H9 (cell line): Measurements from ENCODE around the gene SLC9A9. TPM values are rescaled to one million over a fixed set of nuclear protein-coding genes. Genes with fewer than 3 reads are reported as not detected.

ENCODE experiments used
- DNase-seq: peaks from one replicate; pipeline ENCODE4 v3.0.0-alpha.2; 2017
- H2AFZ ChIP-seq: one replicate; pipeline ENCODE4 v1.6.1; 2013; ENCODE audit warnings: mild to moderate bottlenecking, low read length, control low read depth, moderate library complexity
- H2AK5ac ChIP-seq: 2 replicates; pipeline ENCODE4 v1.6.1; 2013; ENCODE audit warnings: low read length, control low read depth, mixed read lengths; ENCODE audit not compliant: insufficient read length
- H2BK120ac ChIP-seq: one replicate; pipeline ENCODE4 v1.6.1; 2013; ENCODE audit warnings: low read depth, mild to moderate bottlenecking, low read length, control low read depth, inconsistent platforms; ENCODE audit not compliant: poor library complexity, severe bottlenecking
- H2BK12ac ChIP-seq: 2 replicates; pipeline ENCODE4 v1.6.1; 2013; ENCODE audit warnings: low read length, control low read depth, mixed read lengths, low read depth; ENCODE audit not compliant: insufficient read length
- H2BK15ac ChIP-seq: 2 replicates; pipeline ENCODE4 v1.6.1; 2013; ENCODE audit warnings: low read depth, low read length, control low read depth
- H2BK20ac ChIP-seq: one replicate; pipeline ENCODE4 v1.6.1; 2013; ENCODE audit warnings: low read depth, mild to moderate bottlenecking, low read length, control low read depth, inconsistent platforms; ENCODE audit not compliant: poor library complexity, severe bottlenecking
- H2BK5ac ChIP-seq: 2 replicates; pipeline ENCODE4 v1.6.1; 2013; ENCODE audit warnings: low read length, control low read depth, mixed read lengths; ENCODE audit not compliant: insufficient read length
- H3K14ac ChIP-seq: 2 replicates; pipeline ENCODE4 v1.6.1; 2013; ENCODE audit warnings: low read length, control low read depth; ENCODE audit not compliant: insufficient read depth
- H3K18ac ChIP-seq: 2 replicates; pipeline ENCODE4 v1.6.1; 2013; ENCODE audit warnings: low read depth, mild to moderate bottlenecking, mixed read lengths, low read length, control low read depth; ENCODE audit not compliant: insufficient read length
- H3K23ac ChIP-seq: 2 replicates; pipeline ENCODE4 v1.6.1; 2013; ENCODE audit warnings: low read length, control low read depth, mixed read lengths, low read depth; ENCODE audit not compliant: insufficient read length
- H3K23me2 ChIP-seq: 2 replicates; pipeline ENCODE4 v1.6.1; 2013; ENCODE audit warnings: low read depth, mild to moderate bottlenecking, mixed read lengths, low read length, control low read depth; ENCODE audit not compliant: insufficient read length, poor library complexity, severe bottlenecking
- H3K27ac ChIP-seq: 2 replicates; pipeline ENCODE4 v1.5.1; 2013; ENCODE audit warnings: low read length, control low read depth, mixed read lengths, low read depth; ENCODE audit not compliant: insufficient read length
- H3K27me3 ChIP-seq: 2 replicates; pipeline ENCODE4 v1.6.1; 2013; ENCODE audit warnings: low read length, control low read depth, inconsistent platforms; ENCODE audit not compliant: insufficient read depth
- H3K4ac ChIP-seq: 2 replicates; pipeline ENCODE4 v1.6.1; 2013; ENCODE audit warnings: low read depth, mild to moderate bottlenecking, control low read depth, inconsistent platforms, low read length, moderate library complexity
- H3K4me1 ChIP-seq: 2 replicates; pipeline ENCODE4 v1.6.1; 2013; ENCODE audit warnings: low read length, control low read depth, inconsistent platforms; ENCODE audit not compliant: insufficient read depth
- H3K4me2 ChIP-seq: 2 replicates; pipeline ENCODE4 v1.6.1; 2013; ENCODE audit warnings: low read length, control low read depth, mixed read lengths; ENCODE audit not compliant: insufficient read length, insufficient read depth
- H3K56ac ChIP-seq: 2 replicates; pipeline ENCODE4 v1.6.1; 2013; ENCODE audit warnings: low read depth, mild to moderate bottlenecking, mixed read lengths, low read length, control low read depth; ENCODE audit not compliant: insufficient read length
- H3K79me1 ChIP-seq: 2 replicates; pipeline ENCODE4 v1.6.1; 2013; ENCODE audit warnings: low read depth, mild to moderate bottlenecking, moderate library complexity, low read length, control low read depth, inconsistent platforms; ENCODE audit not compliant: insufficient read depth, poor library complexity, severe bottlenecking
- H3K79me2 ChIP-seq: 2 replicates; pipeline ENCODE4 v1.6.1; 2013; ENCODE audit warnings: low read length, control low read depth, inconsistent platforms; ENCODE audit not compliant: insufficient read depth
- H3K9ac ChIP-seq: 2 replicates; pipeline ENCODE4 v1.6.1; 2013; ENCODE audit warnings: low read length, control low read depth, mixed read lengths; ENCODE audit not compliant: insufficient read length; ENCODE audit errors: extremely low read depth
- H3K9me3 ChIP-seq: one replicate; pipeline ENCODE4 v1.6.1; 2013; ENCODE audit warnings: low read depth, low read length, inconsistent platforms; ENCODE audit not compliant: control insufficient read depth
- H3T11ph ChIP-seq: one replicate; pipeline ENCODE4 v1.6.1; 2013; ENCODE audit warnings: mild to moderate bottlenecking, low read length, control low read depth, inconsistent platforms
- H4K20me1 ChIP-seq: one replicate; pipeline ENCODE4 v1.6.1; 2013; ENCODE audit not compliant: control insufficient read depth, insufficient read length, insufficient read depth
- H4K5ac ChIP-seq: 2 replicates; pipeline ENCODE4 v1.6.1; 2013; ENCODE audit warnings: low read depth, mild to moderate bottlenecking, mixed read lengths, low read length, control low read depth; ENCODE audit not compliant: insufficient read length
- H4K8ac ChIP-seq: replicated peaks from 2 replicates; pipeline ENCODE4 v1.6.1; 2013; ENCODE audit warnings: low read length, control low read depth, mixed read lengths, low read depth; ENCODE audit not compliant: insufficient read length
- H4K91ac ChIP-seq: 2 replicates; pipeline ENCODE4 v1.6.1; 2013; ENCODE audit warnings: low read depth, mild to moderate bottlenecking, moderate library complexity, mixed read lengths, low read length, control low read depth; ENCODE audit not compliant: insufficient read length
- H3K27ac Mint-ChIP-seq, 3 experiments: 2 replicates in 2 of 3; 3 replicates in 1 of 3; pipeline ENCODE4 v1.8.0; 2020 to 2021; ENCODE audit warnings: mixed read lengths in 3 of 3, mild to moderate bottlenecking in 1 of 3, moderate library complexity in 1 of 3
- H3K27me3 Mint-ChIP-seq: 2 replicates; pipeline ENCODE4 v1.8.0; 2021; ENCODE audit warnings: low read depth, mild to moderate bottlenecking, moderate library complexity, mixed read lengths
- H3K36me3 Mint-ChIP-seq, 3 experiments: 2 replicates in 2 of 3; 3 replicates in 1 of 3; pipeline ENCODE4 v1.8.0; 2020 to 2021; ENCODE audit warnings: low read depth in 3 of 3, mixed read lengths in 3 of 3; ENCODE audit not compliant: insufficient read depth in 1 of 3
- H3K4me1 Mint-ChIP-seq, 2 experiments: 2 replicates each; pipeline ENCODE4 v1.8.0; 2020; ENCODE audit warnings: mixed read lengths in 2 of 2
- H3K4me3 Mint-ChIP-seq, 2 experiments: 2 replicates in 1 of 2; 3 replicates in 1 of 2; pipeline ENCODE4 v1.8.0; 2020 to 2021; ENCODE audit warnings: mild to moderate bottlenecking in 2 of 2, mixed read lengths in 2 of 2, moderate library complexity in 1 of 2
- H3K9me3 Mint-ChIP-seq, 2 experiments: 2 replicates in 1 of 2; 3 replicates in 1 of 2; pipeline ENCODE4 v1.8.0; 2020; ENCODE audit warnings: mild to moderate bottlenecking in 2 of 2, mixed read lengths in 2 of 2, moderate library complexity in 1 of 2
- CTCF ChIP-seq: fragments of 200-600 bp; sonication (generic); conservative IDR thresholded peaks from 3 replicates; pipeline ENCODE4 v1.8.0; 2021; ENCODE audit warnings: antibody characterized with exemption, mild to moderate bottlenecking
- WGBS: extraction: QIAGEN DNeasy Blood & Tissue Kit; methylation state at CpG from one replicate; pipeline ENCODE4 v1.1.7; 2013; ENCODE audit warnings: missing lambda C conversion rate, low lambda C conversion rate, mixed read lengths; ENCODE audit not compliant: insufficient read length; ENCODE audit errors: extremely low coverage; 5-methylcytosine and 5-hydroxymethylcytosine counted together
- total RNA-seq: library from RNA; stranded (reverse); gene quantifications from 2 replicates; pipeline ENCODE4 v1.2.1, GENCODE V29; 2021

Gene SLC9A9
- total RNA-seq, 1 experiment from 2014 or later = 0.35 TPM

DNA sequence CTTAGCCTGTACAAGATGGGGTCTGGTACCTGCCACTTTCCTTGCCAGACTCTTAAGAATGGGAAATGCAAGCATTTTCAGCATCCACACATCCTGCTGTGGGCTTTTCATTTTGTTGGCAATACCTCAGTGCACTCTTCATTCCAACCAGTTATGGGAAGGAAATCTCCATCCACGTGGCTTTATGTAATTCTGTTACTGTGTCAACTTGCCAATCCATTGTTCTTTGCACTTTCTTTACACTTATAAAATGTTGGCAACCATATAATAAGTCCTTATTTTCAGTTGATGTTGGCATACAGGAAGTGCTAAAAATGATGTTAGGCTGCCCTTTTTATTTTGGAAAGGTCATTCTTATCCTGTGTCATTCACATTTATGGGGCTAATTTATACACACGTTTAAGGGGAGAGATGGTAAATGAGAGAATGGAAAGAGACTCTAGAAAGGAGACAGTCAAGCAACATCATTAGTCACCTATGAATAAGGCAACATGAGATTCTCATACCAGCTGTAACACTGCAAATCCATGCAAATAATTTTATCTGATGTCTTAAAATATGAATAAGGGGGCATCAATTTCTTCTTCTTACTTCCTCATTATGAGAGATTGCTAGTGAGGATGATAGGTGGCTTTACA is 490.0 kb downstream of the SLC9A9 start:
- no peak overlapping the region for H2AK5ac ChIP-seq
- H3T11ph ChIP-seq = no peak overlapping the region
- TF ChIP-seq CTCF = no peak
- no peaks in the 10 kb centered on the region for H3K23me2 ChIP-seq
- WGBS = no CpG with 5 or more reads among the region's 2 CpGs
- H3K9me3 ChIP-seq = no peaks in the 10 kb centered on the region
- H3K4me1 Mint-ChIP-seq = peaks cover under 1 to 7% of the 10 kb centered on the region in 2 experiments; a peak in 3 of 4 replicates
- no peak overlapping the region for H4K5ac ChIP-seq
- no peaks in the 10 kb centered on the region for H3K9me3 Mint-ChIP-seq
- H3K79me1 ChIP-seq = no peaks in the 10 kb centered on the region
- no peak overlapping the region for H2BK5ac ChIP-seq
- no peak overlapping the region for H4K8ac ChIP-seq
- no peak overlapping the region for H3K4me3 Mint-ChIP-seq
- no peaks in the 10 kb centered on the region for H3K79me2 ChIP-seq
- no peak overlapping the region for H2BK20ac ChIP-seq
- H3K4me2 ChIP-seq = no peak overlapping the region
- H2BK15ac ChIP-seq = no peak overlapping the region
- no peak overlapping the region for H2BK12ac ChIP-seq
- no peak overlapping the region for H4K91ac ChIP-seq
- H3K27ac ChIP-seq = no peak overlapping the region
- no peaks in the 10 kb centered on the region for H4K20me1 ChIP-seq
- H3K14ac ChIP-seq = no peak overlapping the region
- no peak overlapping the region for H3K56ac ChIP-seq
- H3K4me1 ChIP-seq = no peaks in the 10 kb centered on the region
- no peak overlapping the region for H3K18ac ChIP-seq
- H2BK120ac ChIP-seq = no peak overlapping the region
- H3K23ac ChIP-seq = no peak overlapping the region
- DNase-seq = no peak
- no peak overlapping the region for H3K9ac ChIP-seq
- H3K27me3 Mint-ChIP-seq = no peaks in the 10 kb centered on the region
- H2AFZ ChIP-seq = no peak overlapping the region
- no peaks in the 10 kb centered on the region for H3K27me3 ChIP-seq
- H3K27ac Mint-ChIP-seq = no peak overlapping the region
- no peaks in the 10 kb centered on the region for H3K36me3 Mint-ChIP-seq
- H3K4ac ChIP-seq = no peak overlapping the region
